Mucosa of descending colon (tissue), 3 donors: Measurements from ENCODE around the gene RPL27A. TPM values are rescaled to one million over a fixed set of nuclear protein-coding genes. Genes with fewer than 3 reads are reported as not detected.

Source experiments
- ATAC-seq: fragments of 200-7000 bp; cut with Tn5 transposase; one replicate; pipeline ENCODE4 v1.9.1; 2020; ENCODE audit warnings: mild to moderate bottlenecking, moderate library complexity
- DNase-seq, 3 donors: peaks; one replicate each; pipeline ENCODE4 v3.0.0-alpha.2; 2020
- H3K36me3 ChIP-seq: fragments of 200-600 bp; one replicate; pipeline ENCODE4 v1.8.0; 2021; ENCODE audit warnings: low read depth, mild to moderate bottlenecking
- H3K4me1 ChIP-seq: fragments of 200-600 bp; one replicate; pipeline ENCODE4 v1.8.0; 2021; ENCODE audit warnings: low read depth, mild to moderate bottlenecking
- H3K4me3 ChIP-seq: fragments of 200-600 bp; one replicate; pipeline ENCODE4 v1.8.0; 2021; ENCODE audit warnings: mild to moderate bottlenecking
- H3K9me3 ChIP-seq: fragments of 200-600 bp; one replicate; pipeline ENCODE4 v1.8.0; 2021; ENCODE audit warnings: mild to moderate bottlenecking
- CTCF ChIP-seq: fragments of 200-600 bp; IDR thresholded peaks from one replicate; pipeline ENCODE4 v1.8.0; 2022; ENCODE audit warnings: antibody characterized with exemption, mild to moderate bottlenecking
- intact Hi-C, 2 donors: fragments of 100-400 bp; cut with DNase I in 1 of 2; cut with micrococcal nuclease in 1 of 2; formaldehyde crosslinking; loops; one replicate each; pipeline versions ENCODE4 v1.11.0 to v1.11.1; 2022; cut with DNase I, micrococcal nuclease
- total RNA-seq, 3 donors: library from RNA; stranded (reverse); fragmentation: NEBNext Ultra II Directional in 2 of 3; extraction: Animal tissue kit (Norgen Biotek cat#: 25700) in 2 of 3; gene quantifications; one replicate each; pipeline versions ENCODE4 v1.2.1 to v1.2.4, GENCODE V29; 2021 to 2023
- donor health status: DM: no; HTN: no; CAD: no; lungs with moderate emphysema.
- donor health status: DM: no; HTN: no; CAD: no.
- donor health status: DM: no; HTN: yes; CAD: no.

RPL27A gene
- total RNA-seq, 3 donors from 2014 or later: 634 to 807 (median 704) TPM

- Histone ChIP-seq H3K4me3 (no peak overlapping the region), H3K4me1 (no peaks in the 10 kb centered on the region), H3K36me3 (no peaks in the 10 kb centered on the region), H3K9me3 (peaks cover 4% of the 10 kb centered on the region)
- DNase-seq (no peak), ATAC-seq (no peak)
- intact Hi-C loops: no loop called here
- TF ChIP-seq CTCF: no peak
Measured at GRCh38 chr11:8640267-8640906, 42.2 kb upstream of the RPL27A start.

- Histone ChIP-seq H3K4me3 (no peak overlapping the region), H3K4me1 (no peaks in the 10 kb centered on the region), H3K36me3 (no peaks in the 10 kb centered on the region), H3K9me3 (peaks cover 4% of the 10 kb centered on the region)
- no peak for DNase-seq
- no peak for ATAC-seq
- intact Hi-C loops: no loop called here
- no peak for TF ChIP-seq CTCF
Measured at GRCh38 chr11:8641332-8641731, 41.3 kb upstream of the RPL27A start.

- intact Hi-C loops: no loop called here
- no peaks in the 10 kb centered on the region for H3K36me3 ChIP-seq
Measured at GRCh38 chr11:8642196-8642841, 40.3 kb upstream of the RPL27A start.

GRCh38 chr11:8646873-8647272 is 35.7 kb upstream of the RPL27A start:
- no peaks in the 10 kb centered on the region for H3K9me3 ChIP-seq
- no peak for DNase-seq
- intact Hi-C loops: no loop called here
- TF ChIP-seq CTCF: no peak
- H3K4me3 ChIP-seq: no peak overlapping the region
- no peaks in the 10 kb centered on the region for H3K4me1 ChIP-seq
- no peaks in the 10 kb centered on the region for H3K36me3 ChIP-seq
- ATAC-seq: no peak

More at GRCh38 chr11:8642196-8642841, 40.3 kb upstream of the RPL27A start:
- H3K9me3 ChIP-seq: no peaks in the 10 kb centered on the region
- H3K4me3 ChIP-seq: no peak overlapping the region
- ATAC-seq (no peak), DNase-seq (no peak)
- H3K4me1 ChIP-seq: no peaks in the 10 kb centered on the region
- TF ChIP-seq CTCF: no peak

- no peak for DNase-seq
- no peak for TF ChIP-seq CTCF
- ATAC-seq: no peak
- H3K36me3 ChIP-seq: peaks cover 4% of the 10 kb centered on the region
- no peak overlapping the region for H3K4me3 ChIP-seq
- no peaks in the 10 kb centered on the region for H3K9me3 ChIP-seq
- H3K4me1 ChIP-seq: no peaks in the 10 kb centered on the region
- intact Hi-C loops: no loop called here
Measured at GRCh38 chr11:8649361-8649760, 33.2 kb upstream of the RPL27A start.
